SU-DHL-6 (cell line): Measurements from ENCODE around the gene TPD52L1.

Source experiments
- EZH2phosphoT487 ChIP-seq: fragments of 200-600 bp; sonication (generic), shearing (Covaris generic); conservative IDR thresholded peaks from 2 replicates; pipeline ENCODE4 v1.6.1; 2018; ENCODE audit warnings: mild to moderate bottlenecking, antibody characterized with exemption, low read length, moderate library complexity, mixed read lengths
- TF ChIP-seq, protein P1 (sequence below): fragments of 200-600 bp; sonication (generic); IDR thresholded peaks from one replicate; pipeline ENCODE4 v1.5.1; 2017; ENCODE audit warnings: antibody characterized with exemption, mild to moderate bottlenecking, low read length, moderate library complexity; ENCODE audit not compliant: insufficient read depth, poor library complexity, severe bottlenecking

DNA sequence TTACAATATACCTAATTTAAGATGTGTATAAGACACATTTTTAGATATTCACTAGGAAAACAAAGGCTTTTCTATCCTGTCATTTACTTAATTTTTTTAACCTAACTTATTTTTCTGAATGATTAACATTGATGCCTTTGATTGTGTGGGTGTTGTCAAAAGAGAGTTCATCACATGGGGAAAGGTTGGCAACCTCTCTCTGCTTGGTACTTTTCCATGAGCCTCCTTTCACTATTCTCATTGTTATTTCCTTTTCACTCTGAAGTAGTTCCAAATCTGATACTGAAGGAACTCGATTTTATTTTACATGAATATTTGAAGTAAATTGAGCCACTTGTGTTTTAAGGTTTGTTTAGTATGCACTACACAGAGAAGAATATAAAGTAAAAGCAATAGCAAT, 35.9 kb downstream of the TPD52L1 start:
- TF ChIP-seq, protein P1, sequence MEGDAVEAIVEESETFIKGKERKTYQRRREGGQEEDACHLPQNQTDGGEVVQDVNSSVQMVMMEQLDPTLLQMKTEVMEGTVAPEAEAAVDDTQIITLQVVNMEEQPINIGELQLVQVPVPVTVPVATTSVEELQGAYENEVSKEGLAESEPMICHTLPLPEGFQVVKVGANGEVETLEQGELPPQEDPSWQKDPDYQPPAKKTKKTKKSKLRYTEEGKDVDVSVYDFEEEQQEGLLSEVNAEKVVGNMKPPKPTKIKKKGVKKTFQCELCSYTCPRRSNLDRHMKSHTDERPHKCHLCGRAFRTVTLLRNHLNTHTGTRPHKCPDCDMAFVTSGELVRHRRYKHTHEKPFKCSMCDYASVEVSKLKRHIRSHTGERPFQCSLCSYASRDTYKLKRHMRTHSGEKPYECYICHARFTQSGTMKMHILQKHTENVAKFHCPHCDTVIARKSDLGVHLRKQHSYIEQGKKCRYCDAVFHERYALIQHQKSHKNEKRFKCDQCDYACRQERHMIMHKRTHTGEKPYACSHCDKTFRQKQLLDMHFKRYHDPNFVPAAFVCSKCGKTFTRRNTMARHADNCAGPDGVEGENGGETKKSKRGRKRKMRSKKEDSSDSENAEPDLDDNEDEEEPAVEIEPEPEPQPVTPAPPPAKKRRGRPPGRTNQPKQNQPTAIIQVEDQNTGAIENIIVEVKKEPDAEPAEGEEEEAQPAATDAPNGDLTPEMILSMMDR = no peak
- no peak for TF ChIP-seq EZH2phosphoT487
